Ovary (tissue), 3 donors: ENCODE data around the gene FAM50A.

ENCODE experiments used
- EP300 ChIP-seq: sonication (generic); formaldehyde crosslinking; IDR thresholded peaks from one replicate; pipeline ENCODE4 v1.6.1; 2017; ENCODE audit warnings: antibody characterized with exemption
- TF ChIP-seq, protein P1 (sequence below), 3 donors: fragments of 450-650 bp in 2 of 3; fragments of 200-600 bp in 1 of 3; IDR thresholded peaks; one replicate each; pipeline versions ENCODE4 v1.5.1 to v1.8.0; 2016 to 2022; ENCODE audit warnings: antibody characterized with exemption in 3 of 3, mild to moderate bottlenecking in 1 of 3
- donor health status: DM: no; HTN: no; CAD: no.

DNA sequence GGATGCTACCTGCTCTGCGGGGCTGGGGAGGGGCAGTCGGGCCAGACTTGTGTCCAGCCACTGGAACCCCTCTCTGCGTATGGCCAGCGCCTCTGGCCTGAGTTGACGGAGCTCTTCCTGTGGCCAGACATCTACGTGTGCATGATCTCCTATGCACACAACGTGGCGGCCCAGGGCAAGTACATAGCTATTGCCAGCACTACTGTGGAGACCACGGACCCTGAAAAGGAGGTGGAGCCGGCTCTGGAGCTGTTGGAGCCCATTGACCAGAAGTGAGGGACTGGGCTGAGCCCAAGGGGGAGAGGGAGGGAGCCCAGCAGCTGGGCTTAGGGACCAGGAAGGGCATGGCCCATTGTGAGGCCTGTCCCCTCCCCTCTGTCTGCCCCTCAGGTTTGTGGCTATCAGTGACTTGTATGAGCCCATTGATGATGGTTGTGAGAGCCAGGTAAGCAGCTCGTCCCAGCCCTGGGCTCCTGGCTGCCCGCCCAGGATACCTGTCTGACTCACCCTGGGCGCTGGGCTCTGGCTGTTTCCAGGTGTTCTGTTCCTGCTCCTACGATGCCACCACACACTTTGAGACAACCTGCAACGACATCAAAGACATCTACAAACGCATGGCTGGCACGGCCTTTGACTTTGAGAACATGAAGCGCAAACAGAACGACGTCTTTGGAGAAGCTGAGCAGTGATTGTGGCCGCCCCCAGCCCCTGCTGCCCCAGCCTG lies 1.8 kb upstream of the FAM50A start:
- TF ChIP-seq, protein P1, sequence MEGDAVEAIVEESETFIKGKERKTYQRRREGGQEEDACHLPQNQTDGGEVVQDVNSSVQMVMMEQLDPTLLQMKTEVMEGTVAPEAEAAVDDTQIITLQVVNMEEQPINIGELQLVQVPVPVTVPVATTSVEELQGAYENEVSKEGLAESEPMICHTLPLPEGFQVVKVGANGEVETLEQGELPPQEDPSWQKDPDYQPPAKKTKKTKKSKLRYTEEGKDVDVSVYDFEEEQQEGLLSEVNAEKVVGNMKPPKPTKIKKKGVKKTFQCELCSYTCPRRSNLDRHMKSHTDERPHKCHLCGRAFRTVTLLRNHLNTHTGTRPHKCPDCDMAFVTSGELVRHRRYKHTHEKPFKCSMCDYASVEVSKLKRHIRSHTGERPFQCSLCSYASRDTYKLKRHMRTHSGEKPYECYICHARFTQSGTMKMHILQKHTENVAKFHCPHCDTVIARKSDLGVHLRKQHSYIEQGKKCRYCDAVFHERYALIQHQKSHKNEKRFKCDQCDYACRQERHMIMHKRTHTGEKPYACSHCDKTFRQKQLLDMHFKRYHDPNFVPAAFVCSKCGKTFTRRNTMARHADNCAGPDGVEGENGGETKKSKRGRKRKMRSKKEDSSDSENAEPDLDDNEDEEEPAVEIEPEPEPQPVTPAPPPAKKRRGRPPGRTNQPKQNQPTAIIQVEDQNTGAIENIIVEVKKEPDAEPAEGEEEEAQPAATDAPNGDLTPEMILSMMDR (IDR thresholded peaks at IDR 0.05), result no peak
- no peak for TF ChIP-seq EP300
